ENCODE data around the gene PTPRS.

Gene PTPRS

DNA sequence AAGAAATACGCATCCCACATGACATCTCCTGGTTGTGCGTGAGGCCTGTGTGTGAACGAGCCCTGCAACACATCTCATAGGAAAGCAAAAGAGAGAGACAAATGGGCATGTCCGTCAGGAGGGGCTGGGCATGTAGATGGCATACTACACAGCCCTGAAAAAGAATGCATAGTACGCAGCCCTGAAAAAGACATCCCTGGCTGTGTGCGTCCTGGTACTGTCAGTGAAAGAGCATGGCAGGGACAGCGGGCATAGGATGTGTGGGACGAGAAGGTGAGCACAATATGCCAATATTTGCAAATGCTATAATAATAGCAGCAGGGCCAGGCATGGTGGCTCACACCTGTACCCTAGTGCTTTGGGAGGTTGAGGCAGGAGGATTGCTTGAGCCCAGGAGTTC is 28.6 kb downstream of the PTPRS start:
- peaks cover 8% of the 10 kb centered on the region for H3K4me1 Mint-ChIP-seq
- no peak for ATAC-seq
- peaks cover 16% of the 10 kb centered on the region for H3K27me3 Mint-ChIP-seq
- H3K9me3 Mint-ChIP-seq, result no peaks in the 10 kb centered on the region
- DNase-seq, result no peak
- no peak overlapping the region for H3K27ac Mint-ChIP-seq
- no peak overlapping the region for H3K4me3 Mint-ChIP-seq

DNA sequence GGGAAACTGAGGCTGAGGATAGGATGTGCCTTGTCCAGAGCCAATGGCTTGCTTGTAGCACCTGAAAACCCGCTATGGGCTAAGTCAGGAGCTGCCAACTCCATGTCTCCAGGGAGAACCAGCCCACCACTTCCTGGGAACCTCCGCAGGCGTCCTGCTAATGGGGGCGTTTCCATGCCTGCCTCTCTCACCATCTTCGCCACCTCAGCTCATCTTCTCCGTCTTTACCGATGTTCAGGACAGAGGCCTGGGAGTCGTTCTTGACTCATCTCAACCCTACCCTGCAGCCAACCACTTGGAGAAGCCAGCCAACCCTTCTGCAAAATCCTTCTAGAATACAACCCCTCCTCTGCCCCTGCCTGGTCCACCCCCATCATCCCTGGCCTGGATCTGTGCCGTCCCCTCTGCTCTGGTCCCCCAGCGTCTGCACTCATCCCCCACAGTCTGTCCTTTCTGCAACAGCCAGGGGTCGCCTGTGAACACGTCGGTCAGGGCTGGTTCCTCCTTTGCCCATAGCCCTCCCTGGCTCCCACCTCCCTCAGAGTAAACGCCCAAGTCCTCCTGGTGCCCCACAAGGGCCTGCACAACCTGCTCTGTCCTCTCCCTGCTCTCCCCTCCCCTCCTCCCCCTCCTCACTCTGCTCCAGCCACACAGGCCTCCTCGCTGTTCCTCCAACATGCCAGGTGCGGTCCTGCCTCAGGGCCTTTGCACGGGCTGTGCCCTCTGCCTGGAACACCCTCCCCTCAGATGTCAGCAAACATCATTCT is 31.0 kb downstream of the PTPRS start:
- no peak for DNase-seq
- Mint-ChIP-seq H3K9me3 (no peaks in the 10 kb centered on the region), H3K4me1 (peaks cover 8% of the 10 kb centered on the region), H3K27me3 (peaks cover 10% of the 10 kb centered on the region), H3K27ac (no peak overlapping the region), H3K4me3 (no peak overlapping the region)
- no peak for ATAC-seq

DNA sequence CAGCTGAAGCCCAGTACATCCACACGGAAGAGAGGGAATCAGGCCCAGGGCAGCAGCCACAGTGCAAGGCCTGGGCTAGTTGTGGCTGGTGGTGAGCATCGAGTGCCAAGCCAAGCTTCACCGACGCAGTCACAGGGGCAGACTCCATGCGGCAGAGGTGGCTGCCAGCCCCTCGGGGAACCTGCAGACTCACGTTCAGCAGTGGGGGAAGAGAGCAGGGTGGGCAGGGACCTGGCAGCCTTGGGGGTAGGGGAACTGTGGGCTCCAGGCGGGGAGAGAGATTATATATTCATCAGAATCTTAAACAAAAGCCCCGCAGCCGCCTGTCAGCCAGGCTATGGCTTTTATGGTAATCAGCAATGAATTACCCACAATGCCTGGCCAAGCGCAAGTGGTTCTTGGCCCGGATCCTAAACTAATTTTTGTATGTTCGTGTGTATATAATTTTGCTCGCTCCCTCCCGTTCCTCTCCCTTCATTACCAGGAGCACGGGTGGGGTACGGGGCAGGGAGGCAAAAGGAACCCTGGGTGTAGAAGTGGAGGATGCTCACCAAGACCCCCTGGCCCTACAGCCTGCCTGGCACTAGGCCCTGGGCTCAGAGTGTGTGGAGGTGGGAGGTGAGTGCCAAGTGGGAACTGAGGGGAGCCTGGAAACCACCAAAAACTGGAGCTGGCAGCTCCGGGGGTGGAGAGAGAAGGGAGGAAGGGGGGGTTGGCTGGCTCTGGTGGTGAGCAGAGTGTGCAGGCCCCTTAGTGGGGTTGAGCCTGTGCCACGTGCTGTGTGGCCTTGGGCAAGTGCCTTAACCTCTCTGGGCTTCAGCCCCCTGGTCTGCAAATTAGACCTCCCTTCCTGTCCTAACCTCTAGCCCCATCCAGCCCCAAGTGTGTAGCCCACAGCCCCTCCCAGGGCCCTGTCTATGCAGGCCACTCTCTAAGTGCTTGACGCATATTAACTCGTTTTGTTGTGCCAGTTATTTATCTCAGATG is 31.9 kb downstream of the PTPRS start:
- no peak for DNase-seq
- no peaks in the 10 kb centered on the region for H3K9me3 Mint-ChIP-seq
- H3K27me3 Mint-ChIP-seq, result peaks cover 9% of the 10 kb centered on the region
- peaks cover 8% of the 10 kb centered on the region for H3K4me1 Mint-ChIP-seq
- no peak overlapping the region for H3K4me3 Mint-ChIP-seq
- no peak for ATAC-seq
- H3K27ac Mint-ChIP-seq, result peak overlapping the region in 1 of 2 donors; percentile 65

DNA sequence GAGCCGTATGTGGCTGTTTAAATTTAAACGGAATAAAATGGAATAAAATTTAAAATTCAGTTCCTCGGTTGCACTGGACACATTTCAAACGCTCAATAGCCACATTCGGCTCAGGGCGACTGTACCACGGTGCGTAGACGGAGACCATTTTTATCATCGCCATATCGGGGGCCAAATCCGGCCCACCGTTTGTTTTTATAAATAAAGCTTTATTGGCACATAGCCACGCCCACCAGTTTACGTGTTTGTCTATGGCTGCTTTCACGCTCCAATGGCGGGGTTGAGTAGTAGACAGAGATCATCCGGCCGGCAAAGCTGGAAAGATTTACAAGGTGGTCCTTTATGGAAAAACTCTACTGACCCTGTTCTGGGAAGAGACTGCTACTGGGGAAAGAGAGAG is 33.0 kb downstream of the PTPRS start:
- ATAC-seq, result no peak
- no peak for DNase-seq
- H3K27ac Mint-ChIP-seq, result no peak overlapping the region
- H3K4me3 Mint-ChIP-seq, result no peak overlapping the region
- no peaks in the 10 kb centered on the region for H3K4me1 Mint-ChIP-seq
- H3K9me3 Mint-ChIP-seq, result no peaks in the 10 kb centered on the region
- H3K27me3 Mint-ChIP-seq, result no peaks in the 10 kb centered on the region

DNA sequence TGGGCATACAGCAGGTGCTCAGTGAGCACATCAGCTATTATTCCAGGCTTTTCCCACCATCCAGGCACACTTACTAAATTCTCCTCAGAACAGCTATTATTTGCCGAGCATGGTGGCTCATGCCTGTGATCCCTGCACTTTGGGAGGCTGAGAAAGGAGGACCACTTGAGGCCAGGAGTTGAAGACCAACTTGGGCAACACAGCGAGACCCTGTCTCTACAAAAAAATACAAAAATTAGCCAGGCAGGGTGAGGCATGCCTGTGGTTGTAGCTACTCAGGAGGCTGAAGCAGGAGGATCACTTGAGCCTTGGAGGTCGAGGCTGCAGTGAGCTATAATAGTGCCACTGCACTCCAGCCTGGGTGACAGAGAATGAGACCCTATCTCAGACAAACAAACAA is 35.4 kb downstream of the PTPRS start:
- DNase-seq, result no peak
- no peaks in the 10 kb centered on the region for H3K4me1 Mint-ChIP-seq
- no peak overlapping the region for H3K4me3 Mint-ChIP-seq
- H3K9me3 Mint-ChIP-seq, result no peaks in the 10 kb centered on the region
- ATAC-seq, result no peak
- H3K27ac Mint-ChIP-seq, result no peak overlapping the region
- H3K27me3 Mint-ChIP-seq, result no peaks in the 10 kb centered on the region

DNA sequence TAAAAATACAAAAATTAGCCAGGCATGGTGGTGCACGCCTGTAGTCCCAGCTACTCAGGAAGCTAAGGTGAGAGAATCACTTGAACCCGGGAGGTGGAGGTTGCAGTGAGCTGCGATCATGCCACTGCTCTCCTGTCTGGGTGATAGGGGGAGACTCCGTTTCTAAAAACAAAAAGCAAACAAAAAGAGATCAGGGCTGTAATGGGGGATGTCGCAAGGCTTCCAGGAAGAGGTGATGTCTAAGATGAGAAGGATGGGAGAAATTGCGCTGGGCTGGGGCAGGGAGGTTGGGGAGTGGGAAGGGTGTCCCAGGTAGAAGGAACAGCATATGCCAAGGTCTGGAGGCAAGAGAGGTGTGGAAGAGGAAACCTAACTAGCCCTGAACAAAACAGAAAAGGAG is 36.1 kb downstream of the PTPRS start:
- Mint-ChIP-seq H3K27me3 (no peaks in the 10 kb centered on the region), H3K4me1 (no peaks in the 10 kb centered on the region), H3K27ac (no peak overlapping the region), H3K4me3 (no peak overlapping the region), H3K9me3 (no peaks in the 10 kb centered on the region)
- ATAC-seq (no peak), DNase-seq (no peak)

DNA sequence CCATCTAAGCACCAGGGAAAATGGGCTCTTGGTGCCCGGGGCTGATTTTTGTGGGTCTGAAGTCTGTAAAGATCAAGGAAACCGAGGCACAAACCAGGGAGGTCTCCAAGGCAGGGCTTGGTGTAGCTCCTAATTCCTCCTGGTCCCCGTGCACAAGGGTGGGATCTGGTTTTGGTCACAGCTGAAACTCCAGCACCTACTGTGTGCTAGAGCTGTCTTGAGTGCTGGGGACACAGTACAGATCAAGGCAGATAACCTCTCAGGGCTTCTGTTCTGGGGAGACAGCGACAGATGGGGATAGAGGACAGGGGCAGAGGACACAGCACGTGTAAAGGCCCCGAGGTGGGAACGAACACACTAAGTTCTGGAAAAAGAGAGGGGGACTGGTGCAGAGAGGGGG is 37.4 kb downstream of the PTPRS start:
- Mint-ChIP-seq H3K9me3 (no peaks in the 10 kb centered on the region), H3K27me3 (peaks cover 7% of the 10 kb centered on the region), H3K27ac (peak overlapping the region; percentile 14 to 71), H3K4me1 (no peaks in the 10 kb centered on the region), H3K4me3 (no peak overlapping the region)
- DNase-seq (no peak), ATAC-seq (no peak)

DNA sequence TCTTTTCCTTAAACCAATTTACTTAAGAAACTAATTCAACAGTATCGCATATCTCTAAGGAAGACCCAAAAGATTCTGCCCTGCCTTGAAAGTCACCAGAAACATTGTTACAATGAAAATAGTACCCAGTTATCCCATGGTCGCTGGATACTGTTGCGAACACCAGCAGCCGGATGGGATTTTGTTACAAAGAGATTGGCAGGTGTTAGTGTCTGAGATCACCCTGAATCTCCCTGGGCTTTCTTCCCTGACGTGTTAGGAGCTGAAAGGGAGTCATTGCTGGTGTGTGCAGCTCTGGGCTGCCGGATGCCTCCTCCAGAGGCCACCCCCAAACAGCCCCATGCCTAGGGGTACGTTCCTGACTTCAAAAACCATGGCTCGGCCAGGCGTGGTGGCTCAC is 38.2 kb downstream of the PTPRS start:
- Mint-ChIP-seq H3K27ac (no peak overlapping the region), H3K4me1 (no peaks in the 10 kb centered on the region), H3K27me3 (peaks cover 10% of the 10 kb centered on the region), H3K4me3 (no peak overlapping the region), H3K9me3 (no peaks in the 10 kb centered on the region)
- no peak for DNase-seq
- no peak for ATAC-seq

DNA sequence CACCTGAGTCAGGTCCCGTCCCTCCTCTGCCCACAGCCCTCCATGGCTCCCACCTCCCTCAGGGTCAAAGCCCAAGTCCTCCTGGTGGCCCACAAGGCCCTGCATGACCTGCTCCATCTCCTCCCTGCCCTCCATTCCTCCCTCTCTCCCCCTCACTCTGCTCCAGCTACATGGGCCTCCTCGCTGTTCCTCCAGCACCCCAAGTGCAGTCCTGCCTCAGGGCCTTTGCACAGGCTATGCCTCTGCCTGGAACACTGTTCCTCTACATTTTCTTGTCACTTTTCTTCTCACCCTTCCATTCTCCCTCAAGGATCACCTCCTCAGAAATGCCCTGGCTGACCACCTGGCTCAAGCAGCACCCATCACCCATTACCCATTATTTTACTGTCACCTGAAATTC is 41.5 kb downstream of the PTPRS start:
- Mint-ChIP-seq H3K9me3 (no peaks in the 10 kb centered on the region), H3K27ac (no peak overlapping the region), H3K4me1 (no peaks in the 10 kb centered on the region), H3K27me3 (peaks cover 20% of the 10 kb centered on the region), H3K4me3 (no peak overlapping the region)
- DNase-seq (no peak), ATAC-seq (no peak)

DNA sequence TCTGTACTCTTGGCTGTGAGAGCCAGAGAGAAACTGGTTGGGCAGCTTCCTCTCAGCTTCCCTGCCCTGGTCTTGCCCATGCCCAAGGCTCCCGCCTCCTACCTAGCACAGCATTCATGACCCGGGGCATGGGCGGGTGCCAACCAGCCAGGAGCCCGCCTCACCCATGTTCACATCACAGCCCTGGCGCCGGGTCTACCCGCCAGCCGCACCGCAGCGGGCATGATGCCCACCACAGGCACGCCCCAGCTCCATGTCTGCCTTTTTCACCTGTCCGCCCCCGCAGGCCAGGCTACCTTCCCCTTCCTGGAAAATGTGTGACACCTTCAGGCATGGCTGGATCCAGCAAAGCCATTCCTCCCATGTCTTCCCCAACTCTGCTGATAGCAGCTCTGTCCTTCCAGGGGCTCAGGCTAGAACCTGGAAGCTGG is 42.1 kb downstream of the PTPRS start:
- peaks cover 3% of the 10 kb centered on the region for H3K4me1 Mint-ChIP-seq
- DNase-seq (no peak), ATAC-seq (no peak)
- no peak overlapping the region for H3K4me3 Mint-ChIP-seq
- peaks cover 27% of the 10 kb centered on the region for H3K27me3 Mint-ChIP-seq
- no peaks in the 10 kb centered on the region for H3K9me3 Mint-ChIP-seq
- H3K27ac Mint-ChIP-seq, result no peak overlapping the region

DNA sequence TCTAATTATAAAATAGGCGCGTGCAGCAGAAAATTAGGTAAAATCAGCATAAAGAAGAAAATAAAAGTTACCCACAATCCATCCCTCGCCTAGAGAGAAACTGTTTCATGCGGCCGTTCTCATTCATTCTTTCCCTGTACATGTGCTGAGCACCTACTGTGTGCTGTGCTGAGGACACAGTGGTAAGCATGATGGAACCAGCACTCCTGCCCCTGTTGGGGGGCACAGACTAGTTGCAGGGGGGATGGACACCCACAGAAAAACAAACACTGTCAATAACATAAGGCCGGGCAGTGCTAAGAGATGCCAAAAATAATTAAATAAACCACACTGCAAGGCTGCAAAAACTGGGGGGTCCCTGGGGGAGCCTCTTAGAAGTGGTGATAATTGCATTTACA is 43.3 kb downstream of the PTPRS start:
- no peak overlapping the region for H3K27ac Mint-ChIP-seq
- peaks cover 31% of the 10 kb centered on the region for H3K27me3 Mint-ChIP-seq
- DNase-seq (no peak), ATAC-seq (no peak)
- H3K9me3 Mint-ChIP-seq, result no peaks in the 10 kb centered on the region
- H3K4me3 Mint-ChIP-seq, result no peak overlapping the region
- H3K4me1 Mint-ChIP-seq, result peaks cover 10% of the 10 kb centered on the region

DNA sequence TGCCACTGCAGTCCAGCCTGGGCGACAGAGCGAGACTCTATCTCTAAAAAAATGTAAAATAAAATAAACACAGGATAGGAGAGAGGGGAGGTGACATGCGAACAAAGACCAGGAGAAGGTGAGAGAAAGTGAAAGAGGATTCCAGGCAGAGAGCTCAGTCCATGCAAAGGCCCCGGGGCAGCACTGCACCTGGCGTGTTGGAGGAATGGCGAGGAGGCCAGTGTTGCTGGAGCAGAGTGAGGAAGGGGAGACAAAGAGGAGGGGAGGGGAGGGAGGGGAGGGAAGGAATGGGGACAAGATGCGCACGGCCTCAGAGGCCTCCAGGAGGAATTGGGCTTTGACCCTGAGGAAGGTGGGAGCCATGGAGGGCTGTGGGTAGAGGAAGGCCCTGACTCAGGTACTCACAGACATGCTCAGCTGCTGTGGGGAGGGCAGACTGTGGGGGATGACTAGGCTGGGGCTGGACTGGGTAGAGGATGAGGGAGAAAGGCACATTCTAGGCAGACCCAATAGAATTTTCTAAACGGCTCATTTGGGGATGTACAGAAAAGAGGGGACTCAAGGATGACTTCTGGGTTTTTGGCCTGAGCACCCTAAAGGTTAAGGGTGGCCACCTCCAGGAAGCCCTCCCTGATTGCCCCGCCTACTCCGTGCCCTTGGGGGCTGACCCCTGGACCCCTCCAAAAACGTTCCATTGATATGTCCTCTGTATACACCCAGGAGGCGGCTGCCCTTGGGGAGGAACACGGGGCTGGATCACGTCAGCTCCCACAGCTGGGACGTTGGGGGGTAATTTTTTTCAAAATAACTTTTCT is 43.9 kb downstream of the PTPRS start:
- Mint-ChIP-seq H3K9me3 (no peaks in the 10 kb centered on the region), H3K27me3 (peaks cover 37% of the 10 kb centered on the region), H3K4me1 (peaks cover 16% of the 10 kb centered on the region), H3K4me3 (no peak overlapping the region), H3K27ac (no peak overlapping the region)
- DNase-seq (no peak), ATAC-seq (no peak)

DNA sequence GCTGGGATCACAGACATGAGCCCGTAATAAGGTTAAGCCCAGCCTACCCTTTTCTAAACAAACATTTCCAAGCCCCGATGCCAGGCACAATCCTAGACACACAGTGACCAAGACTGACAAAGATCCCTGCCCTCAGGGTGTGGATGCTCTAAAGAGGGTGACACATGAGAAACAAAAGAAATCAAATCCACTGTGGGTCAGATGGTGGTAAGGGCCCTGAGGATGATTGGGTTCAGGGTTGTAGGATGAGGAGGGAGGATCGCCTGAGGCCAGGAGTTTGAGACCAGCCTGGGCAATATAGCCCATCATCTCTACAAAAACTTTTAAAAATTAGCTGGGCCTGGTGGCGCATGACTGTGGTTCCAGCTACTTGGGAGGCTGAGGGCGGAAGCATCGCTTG is 44.6 kb downstream of the PTPRS start:
- no peak overlapping the region for H3K4me3 Mint-ChIP-seq

DNA sequence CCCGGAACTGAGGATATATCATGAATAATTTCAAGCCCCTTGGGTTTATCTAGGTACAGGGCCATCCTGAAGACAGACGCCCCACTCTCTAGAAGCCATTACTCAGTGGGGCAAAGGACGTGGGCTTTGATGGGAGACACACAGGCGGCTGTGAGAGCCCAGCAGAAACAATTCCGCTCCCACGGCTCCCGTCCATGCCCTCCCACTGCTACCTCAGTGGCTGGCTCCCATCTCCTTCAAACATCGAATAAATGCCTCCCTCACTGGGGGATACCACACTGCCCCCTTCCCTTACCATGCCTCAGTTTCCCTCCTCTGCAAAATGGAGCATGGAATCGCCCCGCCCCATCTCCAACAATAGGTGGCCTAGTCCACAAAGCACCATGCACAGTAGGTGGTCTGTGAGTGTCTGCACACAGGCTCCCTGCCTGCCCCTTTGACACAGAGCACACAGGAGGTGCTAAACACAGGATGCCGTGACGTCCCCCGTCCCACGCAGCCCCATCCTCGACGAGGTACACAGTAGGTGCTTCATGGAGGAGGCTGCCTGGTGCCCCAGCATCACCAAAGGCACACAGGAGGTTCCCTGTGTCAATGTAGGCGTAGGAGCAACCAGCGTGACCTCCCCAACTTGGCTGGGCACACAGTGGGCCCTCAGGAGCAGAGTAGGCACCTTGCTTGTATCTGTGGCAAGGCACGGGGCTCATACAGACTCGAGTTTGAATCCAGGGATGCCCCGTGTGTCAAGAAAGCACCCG is 46.0 kb downstream of the PTPRS start:
- DNase-seq (no peak), ATAC-seq (no peak)
- Mint-ChIP-seq H3K27ac (no peak overlapping the region), H3K9me3 (no peaks in the 10 kb centered on the region), H3K4me3 (no peak overlapping the region), H3K4me1 (peaks cover 19% of the 10 kb centered on the region), H3K27me3 (peaks cover 41% of the 10 kb centered on the region)

More for the DNA sequence above, 44.6 kb downstream of the PTPRS start:
- no peak for ATAC-seq
- Mint-ChIP-seq H3K27me3 (peaks cover 41% of the 10 kb centered on the region), H3K27ac (no peak overlapping the region), H3K4me1 (peaks cover 19% of the 10 kb centered on the region), H3K9me3 (no peaks in the 10 kb centered on the region)
- no peak for DNase-seq

Data from stimulated activated naive CD8-positive, alpha-beta T cell treated with anti-CD3 and anti-CD28 coated beads, Interleukin-15, amount 100 ng/mL, for 72 hours (primary cell).